Measurements from ENCODE around the gene AFF1. TPM values are rescaled to one million over a fixed set of nuclear protein-coding genes. Genes with fewer than 3 reads are reported as not detected.

Gene AFF1
- total RNA-seq, 3 donors from 2014 or later, result 67.2 to 80.5 (median 70.5) TPM

DNA sequence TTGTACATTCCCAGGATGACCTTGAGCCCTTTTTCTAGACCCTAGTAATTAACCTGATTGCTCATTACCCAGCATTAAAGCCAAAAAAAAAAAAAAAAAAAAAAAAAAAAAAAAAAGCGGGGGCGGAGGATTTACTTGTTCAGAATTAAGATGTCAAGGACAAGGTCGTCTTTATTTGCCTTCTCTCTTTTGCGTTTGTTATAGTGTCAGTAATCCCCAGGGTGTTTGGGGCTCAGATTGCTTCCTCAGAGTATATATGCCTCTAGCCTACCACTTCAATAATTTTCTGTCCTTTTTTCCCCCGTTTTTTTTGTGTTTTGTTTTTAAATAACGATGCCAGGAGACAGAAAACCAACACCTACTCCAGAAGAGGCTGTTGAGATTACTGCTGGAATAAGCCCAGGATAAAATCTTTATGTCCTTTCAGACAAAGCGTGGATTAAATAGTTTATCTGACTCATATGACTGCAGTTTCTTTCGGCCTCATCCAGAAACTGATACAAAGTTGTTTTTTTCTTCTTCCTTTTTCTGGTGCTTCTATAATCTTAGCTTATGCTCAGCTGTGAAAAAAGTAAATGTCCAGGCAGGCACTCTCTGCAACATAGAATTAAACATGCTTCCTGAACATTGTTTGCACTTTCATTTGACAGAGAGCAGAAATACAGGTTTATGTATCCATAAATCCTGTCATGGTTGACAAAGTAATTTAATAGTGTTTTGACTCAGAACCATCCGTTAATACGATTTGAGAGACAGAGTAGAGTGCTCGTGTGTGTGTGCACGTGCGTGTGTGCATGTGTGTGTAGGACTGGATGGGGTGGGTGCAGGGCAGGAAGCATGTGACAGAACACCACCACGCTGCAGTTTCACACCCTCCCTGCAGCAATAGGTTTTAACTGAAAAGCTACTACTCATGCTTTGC is 138.6 kb downstream of the AFF1 start:
- no peak for DNase-seq (ENCODE audit: low spot score in 2 of 2)

DNA sequence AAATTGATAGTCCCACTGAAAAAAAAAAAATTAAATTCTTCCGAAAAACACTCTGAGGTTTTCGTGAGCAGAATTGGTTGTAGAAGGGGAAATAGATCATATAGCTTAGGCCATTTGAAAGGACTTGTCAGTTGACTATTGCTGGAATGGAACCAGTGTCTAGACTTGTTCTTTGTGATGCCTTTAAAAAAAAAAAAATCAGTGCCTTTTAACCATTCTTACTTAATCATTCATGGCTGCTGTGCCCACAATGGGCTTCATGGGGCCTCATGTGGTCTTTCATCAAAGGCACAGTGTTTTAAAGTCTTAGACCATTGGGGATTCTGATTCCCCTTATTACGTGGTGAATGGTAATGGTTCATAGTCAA is 139.3 kb downstream of the AFF1 start:
- no peak overlapping the region for H3K4me3 ChIP-seq
- no peaks in the 10 kb centered on the region for H3K27me3 ChIP-seq
- TF ChIP-seq, protein P1, sequence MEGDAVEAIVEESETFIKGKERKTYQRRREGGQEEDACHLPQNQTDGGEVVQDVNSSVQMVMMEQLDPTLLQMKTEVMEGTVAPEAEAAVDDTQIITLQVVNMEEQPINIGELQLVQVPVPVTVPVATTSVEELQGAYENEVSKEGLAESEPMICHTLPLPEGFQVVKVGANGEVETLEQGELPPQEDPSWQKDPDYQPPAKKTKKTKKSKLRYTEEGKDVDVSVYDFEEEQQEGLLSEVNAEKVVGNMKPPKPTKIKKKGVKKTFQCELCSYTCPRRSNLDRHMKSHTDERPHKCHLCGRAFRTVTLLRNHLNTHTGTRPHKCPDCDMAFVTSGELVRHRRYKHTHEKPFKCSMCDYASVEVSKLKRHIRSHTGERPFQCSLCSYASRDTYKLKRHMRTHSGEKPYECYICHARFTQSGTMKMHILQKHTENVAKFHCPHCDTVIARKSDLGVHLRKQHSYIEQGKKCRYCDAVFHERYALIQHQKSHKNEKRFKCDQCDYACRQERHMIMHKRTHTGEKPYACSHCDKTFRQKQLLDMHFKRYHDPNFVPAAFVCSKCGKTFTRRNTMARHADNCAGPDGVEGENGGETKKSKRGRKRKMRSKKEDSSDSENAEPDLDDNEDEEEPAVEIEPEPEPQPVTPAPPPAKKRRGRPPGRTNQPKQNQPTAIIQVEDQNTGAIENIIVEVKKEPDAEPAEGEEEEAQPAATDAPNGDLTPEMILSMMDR (IDR thresholded peaks at IDR 0.05), result no peak
- TF ChIP-seq POLR2A (IDR thresholded peaks at IDR 0.05) (no peak), POLR2AphosphoS5 (IDR thresholded peaks at IDR 0.05) (no peak)
- no peaks in the 10 kb centered on the region for H3K36me3 ChIP-seq
- no peak overlapping the region for H3K27ac ChIP-seq
- DNase-seq (ENCODE audit: low spot score in 2 of 2), result no peak
- peaks cover 0 to 2% of the 10 kb centered on the region in 2 donors for H3K4me1 ChIP-seq
- H3K9me3 ChIP-seq, result no peaks in the 10 kb centered on the region
- intact Hi-C loops (cut with DNase I; ENCODE audit: low total_unique reads), result no loop called here

More for the DNA sequence above, 138.6 kb downstream of the AFF1 start:
- Histone ChIP-seq H3K4me3 (no peak overlapping the region), H3K4me1 (peaks cover 0 to 3% of the 10 kb centered on the region in 2 donors), H3K27ac (peak overlapping the region; percentile 17 to 31), H3K27me3 (no peaks in the 10 kb centered on the region), H3K9me3 (no peaks in the 10 kb centered on the region), H3K36me3 (no peaks in the 10 kb centered on the region)
- intact Hi-C loops (cut with DNase I; ENCODE audit: low total_unique reads), result no loop called here
- TF ChIP-seq POLR2A (IDR thresholded peaks at IDR 0.05) (no peak), POLR2AphosphoS5 (IDR thresholded peaks at IDR 0.05) (no peak)
- TF ChIP-seq, protein P1 (IDR thresholded peaks at IDR 0.05), result no peak

DNA sequence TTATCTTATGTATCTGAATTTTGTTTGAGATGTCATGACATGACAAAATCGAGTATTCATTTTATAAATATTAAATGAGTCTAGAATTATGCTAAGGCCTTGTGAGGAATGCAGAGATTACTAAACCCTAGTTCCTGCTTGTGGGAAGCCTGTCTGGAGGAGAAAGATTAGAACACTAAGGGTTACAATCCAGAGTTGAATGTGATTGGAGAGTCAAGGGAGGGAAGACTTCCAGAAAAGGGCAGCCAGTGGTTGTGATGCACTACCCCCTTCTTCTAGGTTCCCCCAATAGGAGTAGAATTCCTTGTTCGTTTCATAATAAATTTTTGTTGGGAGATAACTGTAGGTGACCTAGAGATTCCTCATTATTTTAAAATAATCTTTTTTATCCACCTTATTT is 141.1 kb downstream of the AFF1 start:
- no peak for DNase-seq (ENCODE audit: low spot score in 2 of 2)
- Histone ChIP-seq H3K9me3 (no peaks in the 10 kb centered on the region), H3K4me3 (no peak overlapping the region), H3K36me3 (no peaks in the 10 kb centered on the region), H3K27me3 (no peaks in the 10 kb centered on the region), H3K4me1 (peaks cover 0 to 8% of the 10 kb centered on the region in 2 donors), H3K27ac (no peak overlapping the region)
- intact Hi-C loops (cut with DNase I; ENCODE audit: low total_unique reads), result no loop called here
- TF ChIP-seq, protein P1 (IDR thresholded peaks at IDR 0.05), result no peak
- TF ChIP-seq POLR2AphosphoS5 (IDR thresholded peaks at IDR 0.05) (no peak), POLR2A (IDR thresholded peaks at IDR 0.05) (no peak)

DNA sequence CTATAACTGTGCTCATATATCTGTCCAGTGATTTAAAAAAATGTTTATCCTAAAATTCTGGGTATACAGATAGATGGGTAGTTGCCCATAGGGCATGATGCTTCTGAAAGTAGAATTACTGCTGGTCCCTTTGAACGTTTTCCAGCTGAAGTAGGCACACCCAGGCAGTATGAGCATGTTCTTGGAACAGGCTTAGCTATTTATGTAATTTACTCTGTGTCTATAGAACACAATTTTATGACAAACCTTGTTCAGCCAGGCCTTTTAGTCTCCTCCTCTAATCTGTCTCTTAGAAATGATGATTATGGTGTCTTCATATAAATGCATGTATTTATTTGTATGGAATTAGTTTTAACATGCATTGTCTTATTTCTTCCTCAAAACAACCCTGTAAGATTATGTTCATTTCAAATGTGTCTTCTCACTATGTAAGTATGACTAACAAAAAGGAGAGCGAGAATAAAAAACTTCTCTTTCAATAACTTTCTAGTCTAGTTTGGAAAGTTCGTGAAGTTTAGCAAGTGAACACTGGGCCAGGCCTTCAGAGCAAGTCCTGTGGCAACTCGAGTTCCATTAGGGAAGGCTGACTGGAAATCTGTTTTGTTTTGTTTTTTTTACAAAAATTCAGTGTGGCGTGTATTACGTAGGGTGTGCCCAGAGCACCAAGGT is 142.0 kb downstream of the AFF1 start:
- H3K4me3 ChIP-seq, result no peak overlapping the region
- no peaks in the 10 kb centered on the region for H3K9me3 ChIP-seq

More for the DNA sequence above, 142.0 kb downstream of the AFF1 start:
- TF ChIP-seq, protein P1 (IDR thresholded peaks at IDR 0.05), result no peak
- no peak for TF ChIP-seq POLR2AphosphoS5 (IDR thresholded peaks at IDR 0.05)
- Histone ChIP-seq H3K4me1 (peaks cover 0 to 8% of the 10 kb centered on the region in 2 donors), H3K27me3 (no peaks in the 10 kb centered on the region), H3K27ac (peak overlapping the region; percentile 16 to 20), H3K36me3 (no peaks in the 10 kb centered on the region)
- no peak for DNase-seq (ENCODE audit: low spot score in 2 of 2)
- intact Hi-C loops (cut with DNase I; ENCODE audit: low total_unique reads), result no loop called here
